Peyer's patch (tissue), 4 donors: Measurements from ENCODE around the gene CNNM2.

ENCODE experiments used
- CTCF ChIP-seq, 6 experiments: fragments of 450-650 bp in 4 of 6; fragments of 200-600 bp in 2 of 6; sonication (generic) in 1 of 6; IDR thresholded peaks; one replicate each; pipeline ENCODE4 v1.5.1; 2017 to 2019; ENCODE audit warnings: antibody characterized with exemption in 6 of 6, mild to moderate bottlenecking in 3 of 6, moderate library complexity in 1 of 6
- POLR2A ChIP-seq, 2 donors: fragments of 450-650 bp; IDR thresholded peaks; one replicate each; pipeline ENCODE4 v1.5.1; 2017; ENCODE audit warnings: antibody characterized with exemption in 2 of 2, mild to moderate bottlenecking in 2 of 2, moderate library complexity in 2 of 2

DNA sequence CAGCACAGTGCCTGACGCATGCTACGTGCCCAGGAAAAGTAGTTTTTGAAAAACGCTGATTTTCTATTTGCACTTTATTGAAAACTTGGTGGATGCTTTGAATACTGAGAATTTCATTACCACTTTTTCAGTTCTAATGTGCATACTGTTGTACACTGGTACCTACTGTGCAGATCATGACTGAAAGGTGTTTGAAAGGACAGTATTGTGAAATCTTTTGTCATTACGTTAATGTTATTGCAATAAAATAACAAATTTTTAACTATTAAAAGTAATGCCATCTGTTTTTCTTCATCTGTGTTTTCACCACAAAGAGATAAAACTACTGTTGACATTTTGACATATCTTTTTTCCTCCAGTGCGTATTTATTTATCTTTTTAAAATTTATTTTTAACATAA is 42.1 kb downstream of the CNNM2 start:
- TF ChIP-seq CTCF (IDR thresholded peaks at IDR 0.05) (no peak), POLR2A (IDR thresholded peaks at IDR 0.05) (no peak)
